B cell (primary cell): ENCODE measurements around the gene PTPRE. TPM values are rescaled to one million over a fixed set of nuclear protein-coding genes. Genes with fewer than 3 reads are reported as not detected.

Experiments used
- ATAC-seq: fragments of 200-7000 bp; cut with Tn5 transposase; one replicate; pipeline ENCODE4 v1.10.0; 2021; ENCODE audit warnings: low read depth, mild to moderate bottlenecking, moderate number of reproducible peaks, moderate library complexity
- CTCF ChIA-PET: fragments of 350-600 bp; sonication (Branson Sonifier 250); formaldehyde crosslinking; loops from one replicate; lab custom pipeline; 2021; ENCODE audit warnings: antibody characterized with exemption, inconsistent platforms; lab: Charles Lee
- POLR2A ChIA-PET: fragments of 350-600 bp; sonication (Branson Sonifier 250); formaldehyde crosslinking; loops from one replicate; lab custom pipeline; 2021; ENCODE audit warnings: antibody characterized with exemption; lab: Charles Lee
- DNase-seq: peaks from one replicate; pipeline ENCODE4 v3.0.0; 2013
- H2AFZ ChIP-seq: 2 replicates; pipeline ENCODE4 v1.6.1; 2012; ENCODE audit warnings: mild to moderate bottlenecking, low read depth, low read length; ENCODE audit not compliant: insufficient read depth, poor library complexity, severe bottlenecking
- H3K27ac ChIP-seq, 2 donors: 1 replicate in 1 of 2; 2 replicates in 1 of 2; pipeline ENCODE4 v1.5.1; 2012 to 2013; ENCODE audit warnings: low read length in 2 of 2, mild to moderate bottlenecking in 2 of 2, moderate library complexity in 1 of 2
- H3K27me3 ChIP-seq, 4 experiments: fragments of 200-600 bp in 1 of 4; sonication (generic) in 1 of 4; replicated peaks in 1 of 4; 1 replicate in 2 of 4; 2 replicates in 2 of 4; pipeline versions ENCODE4 v1.6.1 to v1.7.0; 2013 to 2016; ENCODE audit warnings: low read length in 3 of 4, mild to moderate bottlenecking in 2 of 4, mixed read lengths in 1 of 4, moderate library complexity in 1 of 4; ENCODE audit not compliant: insufficient read depth in 4 of 4, control insufficient read depth in 3 of 4; ENCODE audit errors: control extremely low read depth in 1 of 4
- H3K36me3 ChIP-seq, 2 experiments: replicated peaks in 1 of 2; 1 replicate in 1 of 2; 2 replicates in 1 of 2; pipeline versions ENCODE4 v1.6.1 to v1.7.1; 2013; ENCODE audit warnings: low read length in 1 of 2; ENCODE audit not compliant: insufficient read depth in 2 of 2, control insufficient read depth in 1 of 2; ENCODE audit errors: control extremely low read depth in 1 of 2, extremely low read depth in 1 of 2
- H3K4me1 ChIP-seq, 2 donors: fragments of 200-600 bp in 1 of 2; sonication (generic) in 1 of 2; 1 replicate in 1 of 2; 2 replicates in 1 of 2; pipeline versions ENCODE4 v1.5.1 to v1.6.1; 2013 to 2017; ENCODE audit warnings: low read length in 2 of 2; ENCODE audit not compliant: control insufficient read depth in 2 of 2, insufficient read depth in 2 of 2
- H3K4me2 ChIP-seq: replicated peaks from 2 replicates; pipeline ENCODE3; 2012; ENCODE audit warnings: mild to moderate bottlenecking, low read depth, low read length; ENCODE audit not compliant: poor library complexity, severe bottlenecking
- H3K4me3 ChIP-seq, 5 experiments: fragments of 200-600 bp in 1 of 5; sonication (generic) in 1 of 5; 1 replicate in 3 of 5; 2 replicates in 2 of 5; pipeline versions ENCODE4 v1.5.1 to v1.7.0; 2011 to 2016; ENCODE audit warnings: low read length in 4 of 5, mild to moderate bottlenecking in 4 of 5, low read depth in 2 of 5, control low read depth in 1 of 5, moderate library complexity in 1 of 5; ENCODE audit not compliant: insufficient read depth in 1 of 5; ENCODE audit errors: control extremely low read depth in 1 of 5, extremely low read depth in 1 of 5
- H3K79me2 ChIP-seq: fragments of 200-600 bp; sonication (generic); one replicate; pipeline ENCODE4 v1.6.0; 2016; ENCODE audit warnings: low read length; ENCODE audit not compliant: control insufficient read depth, insufficient read depth
- H3K9ac ChIP-seq: fragments of 200-600 bp; sonication (generic); 2 replicates; pipeline ENCODE4 v1.6.1; 2017; ENCODE audit warnings: mild to moderate bottlenecking, low read length, moderate library complexity
- H3K9me3 ChIP-seq, 3 donors: one replicate each; pipeline versions ENCODE4 v1.6.1 to v1.7.1; 2013; ENCODE audit warnings: low read length in 2 of 3; ENCODE audit not compliant: control insufficient read depth in 2 of 3, insufficient read depth in 1 of 3; ENCODE audit errors: control extremely low read depth in 1 of 3
- H4K20me1 ChIP-seq: 2 replicates; pipeline ENCODE4 v1.6.0; 2012; ENCODE audit warnings: mild to moderate bottlenecking, low read length; ENCODE audit not compliant: insufficient read depth, control insufficient read depth, poor library complexity, severe bottlenecking
- H3K27ac Mint-ChIP-seq: one replicate; pipeline ENCODE4 v1.8.0; 2021; ENCODE audit warnings: mixed read lengths
- H3K27me3 Mint-ChIP-seq: one replicate; pipeline ENCODE4 v1.8.0; 2021; ENCODE audit warnings: mixed read lengths
- H3K4me1 Mint-ChIP-seq: one replicate; pipeline ENCODE4 v1.8.0; 2021; ENCODE audit warnings: mixed read lengths
- H3K4me3 Mint-ChIP-seq: one replicate; pipeline ENCODE4 v1.8.0; 2021; ENCODE audit warnings: mixed read lengths
- H3K9me3 Mint-ChIP-seq: one replicate; pipeline ENCODE4 v1.8.0; 2022; ENCODE audit warnings: mixed read lengths; ENCODE audit not compliant: insufficient read depth
- EZH2 ChIP-seq: IDR thresholded peaks from 2 replicates; pipeline ENCODE4 v1.6.1; 2012; ENCODE audit warnings: borderline replicate concordance, low read depth, mild to moderate bottlenecking, moderate library complexity, low read length; ENCODE audit not compliant: insufficient read depth, poor library complexity, severe bottlenecking
- WGBS: methylation state at CpG from one replicate; pipeline ENCODE4 v1.1.5; 2013; ENCODE audit warnings: missing lambda C conversion rate; ENCODE audit not compliant: insufficient coverage; 5-methylcytosine and 5-hydroxymethylcytosine counted together
- intact Hi-C: fragments of 100-400 bp; cut with micrococcal nuclease; formaldehyde crosslinking; loops from one replicate; pipeline ENCODE4 v1.10.0; 2022
- polyA plus RNA-seq: library from polyadenylated mRNA; depleted of rRNA; stranded (reverse); fragments of >200 nt; gene quantifications from 2 replicates; pipeline ENCODE4 v1.2.3, GENCODE V29; 2012
- total RNA-seq, 2 donors: library from RNA; stranded (reverse); fragments of 120-200 nt in 1 of 2; gene quantifications; 1 replicate in 1 of 2; 2 replicates in 1 of 2; pipeline versions ENCODE4 v1.2.3 to v1.2.4, GENCODE V29; 2013 to 2022
- TF ChIP-seq, protein P1 (sequence below): fragments of 200-600 bp; IDR thresholded peaks from one replicate; pipeline ENCODE4 v1.8.0; 2022; ENCODE audit warnings: antibody characterized with exemption, mild to moderate bottlenecking

The PTPRE gene
- total and polyA plus RNA-seq, 2 donors (not counting 1 experiment from before 2014, with no cell fraction given), result 6.6 to 32.7 TPM

GRCh38 chr10:127991543-127992255 lies 84.8 kb downstream of the PTPRE start:
- no peaks in the 10 kb centered on the region for H3K79me2 ChIP-seq
- H3K4me3 ChIP-seq, result no peak overlapping the region
- no peaks in the 10 kb centered on the region for H3K36me3 ChIP-seq
- Mint-ChIP-seq H3K9me3 (no peaks in the 10 kb centered on the region), H3K27me3 (peaks cover 50% of the 10 kb centered on the region), H3K27ac (no peak overlapping the region), H3K4me3 (no peak overlapping the region), H3K4me1 (peaks cover 5% of the 10 kb centered on the region)
- H3K9ac ChIP-seq, result no peak overlapping the region
- no peak overlapping the region for H3K4me2 ChIP-seq
- ChIA-PET CTCF (interaction anchor here (1.5 kb wide), 1 partner anchor 20 kb away, joined by 6 read pairs; no protein-coding TSS in a partner anchor), POLR2A (no interaction called here)
- H3K9me3 ChIP-seq, result no peaks in the 10 kb centered on the region
- H3K27ac ChIP-seq, result no peak overlapping the region
- no peak overlapping the region for H2AFZ ChIP-seq
- peaks cover 0 to 17% (median 5%) of the 10 kb centered on the region in 4 experiments for H3K27me3 ChIP-seq
- 82% methylated on average over 7 of the region's 8 CpGs for WGBS
- intact Hi-C loops, result no loop called here
- DNase-seq (no peak), ATAC-seq (no peak)
- peaks cover 0 to 6% of the 10 kb centered on the region in 2 donors for H3K4me1 ChIP-seq
- TF ChIP-seq, protein P1, sequence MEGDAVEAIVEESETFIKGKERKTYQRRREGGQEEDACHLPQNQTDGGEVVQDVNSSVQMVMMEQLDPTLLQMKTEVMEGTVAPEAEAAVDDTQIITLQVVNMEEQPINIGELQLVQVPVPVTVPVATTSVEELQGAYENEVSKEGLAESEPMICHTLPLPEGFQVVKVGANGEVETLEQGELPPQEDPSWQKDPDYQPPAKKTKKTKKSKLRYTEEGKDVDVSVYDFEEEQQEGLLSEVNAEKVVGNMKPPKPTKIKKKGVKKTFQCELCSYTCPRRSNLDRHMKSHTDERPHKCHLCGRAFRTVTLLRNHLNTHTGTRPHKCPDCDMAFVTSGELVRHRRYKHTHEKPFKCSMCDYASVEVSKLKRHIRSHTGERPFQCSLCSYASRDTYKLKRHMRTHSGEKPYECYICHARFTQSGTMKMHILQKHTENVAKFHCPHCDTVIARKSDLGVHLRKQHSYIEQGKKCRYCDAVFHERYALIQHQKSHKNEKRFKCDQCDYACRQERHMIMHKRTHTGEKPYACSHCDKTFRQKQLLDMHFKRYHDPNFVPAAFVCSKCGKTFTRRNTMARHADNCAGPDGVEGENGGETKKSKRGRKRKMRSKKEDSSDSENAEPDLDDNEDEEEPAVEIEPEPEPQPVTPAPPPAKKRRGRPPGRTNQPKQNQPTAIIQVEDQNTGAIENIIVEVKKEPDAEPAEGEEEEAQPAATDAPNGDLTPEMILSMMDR, result no peak
- no peak for TF ChIP-seq EZH2
- H4K20me1 ChIP-seq, result no peaks in the 10 kb centered on the region

- peaks cover 50% of the 10 kb centered on the region for H3K27me3 Mint-ChIP-seq
- DNase-seq (no peak), ATAC-seq (no peak)
- Histone ChIP-seq H3K4me3 (no peak overlapping the region), H3K4me2 (no peak overlapping the region), H3K27ac (no peak overlapping the region), H3K4me1 (peaks cover 0 to 6% of the 10 kb centered on the region in 2 donors), H3K9me3 (no peaks in the 10 kb centered on the region), H2AFZ (no peak overlapping the region), H3K36me3 (no peaks in the 10 kb centered on the region), H3K27me3 (peaks cover 0 to 17% (median 5%) of the 10 kb centered on the region in 4 experiments), H4K20me1 (no peaks in the 10 kb centered on the region), H3K79me2 (no peaks in the 10 kb centered on the region), H3K9ac (no peak overlapping the region)
- POLR2A ChIA-PET, result no interaction called here
- no peaks in the 10 kb centered on the region for H3K9me3 Mint-ChIP-seq
- 50% methylated on average over 8 of the region's 8 CpGs for WGBS
- no peak overlapping the region for H3K4me3 Mint-ChIP-seq
- no peak for TF ChIP-seq EZH2
- TF ChIP-seq, protein P1, result no peak
- H3K4me1 Mint-ChIP-seq, result peaks cover 5% of the 10 kb centered on the region
- H3K27ac Mint-ChIP-seq, result no peak overlapping the region
- CTCF ChIA-PET, result interaction anchor here (1.5 kb wide), 1 partner anchor 19 kb away, joined by 6 read pairs; no protein-coding TSS in a partner anchor
- intact Hi-C loops, result no loop called here
Measured at GRCh38 chr10:127992376-127992775, 85.5 kb downstream of the PTPRE start.
